D721Med (cell line): ENCODE results near the gene SPDYA.

ENCODE experiments used
- DNase-seq: peaks from one replicate; pipeline ENCODE4 v3.0.0; 2011; ENCODE audit warnings: low spot score; ENCODE audit not compliant: insufficient read length
- FAIRE-seq: peaks from 2 replicates; lab custom pipeline; 2011; peaks lifted over from hg19 to GRCh38; lab: Jason Lieb, UNC
- TF ChIP-seq, protein P1 (sequence below): IDR thresholded peaks from 2 replicates; pipeline ENCODE4 v1.5.1; 2012; ENCODE audit warnings: mild to moderate bottlenecking, control low read depth; ENCODE audit not compliant: insufficient read depth; ENCODE audit errors: missing control alignments

The SPDYA gene

DNA sequence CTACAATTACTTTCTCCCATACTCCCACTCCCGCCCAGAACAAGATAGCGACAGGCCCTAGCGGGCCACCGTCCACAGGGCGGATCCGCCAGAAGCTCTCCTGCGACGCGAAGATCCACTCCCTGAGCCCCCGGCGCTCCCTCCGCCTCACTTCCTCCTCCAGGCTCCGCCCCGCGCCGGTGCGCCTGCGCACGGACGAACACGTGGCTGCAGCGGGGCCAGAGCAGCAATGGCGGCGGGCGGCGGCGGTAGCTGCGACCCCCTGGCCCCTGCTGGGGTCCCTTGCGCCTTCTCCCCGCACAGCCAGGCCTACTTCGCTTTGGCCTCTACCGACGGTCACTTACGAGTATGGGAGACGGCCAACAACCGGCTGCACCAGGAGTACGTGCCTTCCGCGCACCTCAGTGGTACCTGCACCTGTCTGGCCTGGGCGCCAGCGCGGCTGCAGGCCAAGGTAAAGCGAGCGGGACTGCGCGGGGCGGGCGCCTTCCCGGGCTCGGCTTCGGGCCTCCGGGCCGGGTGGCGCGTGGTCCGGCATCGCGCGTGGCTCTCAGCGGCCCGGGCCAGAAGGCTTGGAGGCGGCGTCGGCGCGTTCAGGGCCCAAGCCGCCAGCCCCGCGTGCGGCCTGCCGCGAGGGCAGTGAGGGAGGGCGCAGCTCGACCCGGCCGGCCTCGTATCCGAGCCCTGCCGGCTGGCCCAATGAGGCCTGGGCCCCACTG, 84.0 kb downstream of the SPDYA start, which contains the start of gene WDR43:
WDR43 (plus strand) TSS at position 198 of the 719 bp plus-strand sequence; CDS start at position 230, 32 bp downstream.
- FAIRE-seq (no peak), DNase-seq (peak; percentile 80)
- TF ChIP-seq, protein P1, sequence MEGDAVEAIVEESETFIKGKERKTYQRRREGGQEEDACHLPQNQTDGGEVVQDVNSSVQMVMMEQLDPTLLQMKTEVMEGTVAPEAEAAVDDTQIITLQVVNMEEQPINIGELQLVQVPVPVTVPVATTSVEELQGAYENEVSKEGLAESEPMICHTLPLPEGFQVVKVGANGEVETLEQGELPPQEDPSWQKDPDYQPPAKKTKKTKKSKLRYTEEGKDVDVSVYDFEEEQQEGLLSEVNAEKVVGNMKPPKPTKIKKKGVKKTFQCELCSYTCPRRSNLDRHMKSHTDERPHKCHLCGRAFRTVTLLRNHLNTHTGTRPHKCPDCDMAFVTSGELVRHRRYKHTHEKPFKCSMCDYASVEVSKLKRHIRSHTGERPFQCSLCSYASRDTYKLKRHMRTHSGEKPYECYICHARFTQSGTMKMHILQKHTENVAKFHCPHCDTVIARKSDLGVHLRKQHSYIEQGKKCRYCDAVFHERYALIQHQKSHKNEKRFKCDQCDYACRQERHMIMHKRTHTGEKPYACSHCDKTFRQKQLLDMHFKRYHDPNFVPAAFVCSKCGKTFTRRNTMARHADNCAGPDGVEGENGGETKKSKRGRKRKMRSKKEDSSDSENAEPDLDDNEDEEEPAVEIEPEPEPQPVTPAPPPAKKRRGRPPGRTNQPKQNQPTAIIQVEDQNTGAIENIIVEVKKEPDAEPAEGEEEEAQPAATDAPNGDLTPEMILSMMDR: no peak

DNA sequence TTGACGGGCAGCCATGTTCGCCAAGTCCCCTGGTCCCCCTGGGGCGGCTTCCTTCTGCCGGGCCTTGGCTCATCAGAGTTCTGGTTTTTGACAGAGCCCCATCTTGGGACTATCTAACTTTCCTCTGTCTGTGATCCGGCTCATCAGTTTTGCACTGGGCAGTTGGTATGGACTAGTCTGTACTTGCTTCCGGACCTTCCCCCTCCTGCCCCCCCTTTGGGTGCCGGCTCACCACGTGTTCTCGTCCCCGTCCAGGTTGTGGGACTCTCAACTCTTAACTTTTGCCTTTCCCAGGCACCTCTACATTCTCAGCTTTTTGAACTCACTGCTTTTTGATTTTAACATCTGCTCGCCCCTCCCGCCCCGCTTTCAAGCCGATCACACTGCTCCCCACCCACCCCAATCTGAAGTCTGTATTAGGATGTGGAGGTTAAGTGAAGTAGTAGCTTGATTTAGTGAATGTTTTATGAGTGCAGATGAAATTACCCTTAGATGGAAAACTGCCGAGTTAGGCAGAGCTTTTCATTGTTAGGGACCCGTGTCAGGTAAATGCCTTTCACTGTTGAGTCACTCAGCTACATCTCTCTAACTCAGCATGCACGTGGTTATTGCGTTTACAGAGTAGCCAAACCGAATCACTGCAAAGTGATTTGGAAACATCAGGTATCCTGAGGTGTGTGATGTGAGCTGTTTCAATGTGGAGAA, 84.7 kb downstream of the SPDYA start:
- TF ChIP-seq, protein P1: no peak
- DNase-seq: no peak
- FAIRE-seq: no peak

DNA sequence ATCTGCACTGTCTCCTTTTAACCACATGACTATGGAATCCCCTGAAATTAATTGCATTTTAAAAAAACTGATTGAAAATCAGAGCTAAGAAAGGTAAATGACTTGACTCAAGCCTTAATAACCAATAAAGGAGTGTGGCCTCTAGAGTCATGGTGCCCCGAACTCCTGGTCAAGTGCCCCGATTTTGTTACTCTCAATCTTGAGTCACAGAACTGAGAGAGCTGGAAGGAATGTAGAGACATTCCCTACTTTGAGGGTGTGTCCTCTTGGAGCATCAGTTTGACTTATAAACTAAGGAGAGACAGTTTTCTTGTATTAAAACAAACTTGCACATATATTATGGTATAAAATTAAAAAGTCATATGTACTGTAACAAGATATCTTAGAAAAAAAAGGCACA, 86.3 kb downstream of the SPDYA start:
- TF ChIP-seq, protein P1: no peak
- FAIRE-seq (no peak), DNase-seq (no peak)

DNA sequence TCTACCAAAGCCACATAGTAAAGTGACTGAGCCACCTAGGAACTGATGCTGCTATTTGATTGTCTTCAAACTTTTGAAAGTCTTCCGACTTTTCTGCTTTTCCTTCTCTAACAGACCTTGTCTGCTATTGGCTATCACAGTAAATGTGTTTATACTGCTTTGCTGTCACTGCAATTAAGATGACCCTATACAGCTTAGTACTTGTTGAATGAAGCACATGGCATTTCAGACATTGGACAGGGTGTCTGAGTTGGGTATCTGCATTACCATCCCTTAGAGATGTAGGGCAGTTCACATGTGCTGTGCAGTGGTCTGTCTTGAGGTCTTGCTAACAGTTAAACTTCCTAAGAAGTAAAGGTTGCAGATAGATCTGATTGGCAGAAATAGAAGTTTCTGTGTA, 87.4 kb downstream of the SPDYA start:
- no peak for FAIRE-seq
- no peak for DNase-seq
- TF ChIP-seq, protein P1: no peak
